ENCODE measurements around the gene WDR73.

WDR73 gene

DNA sequence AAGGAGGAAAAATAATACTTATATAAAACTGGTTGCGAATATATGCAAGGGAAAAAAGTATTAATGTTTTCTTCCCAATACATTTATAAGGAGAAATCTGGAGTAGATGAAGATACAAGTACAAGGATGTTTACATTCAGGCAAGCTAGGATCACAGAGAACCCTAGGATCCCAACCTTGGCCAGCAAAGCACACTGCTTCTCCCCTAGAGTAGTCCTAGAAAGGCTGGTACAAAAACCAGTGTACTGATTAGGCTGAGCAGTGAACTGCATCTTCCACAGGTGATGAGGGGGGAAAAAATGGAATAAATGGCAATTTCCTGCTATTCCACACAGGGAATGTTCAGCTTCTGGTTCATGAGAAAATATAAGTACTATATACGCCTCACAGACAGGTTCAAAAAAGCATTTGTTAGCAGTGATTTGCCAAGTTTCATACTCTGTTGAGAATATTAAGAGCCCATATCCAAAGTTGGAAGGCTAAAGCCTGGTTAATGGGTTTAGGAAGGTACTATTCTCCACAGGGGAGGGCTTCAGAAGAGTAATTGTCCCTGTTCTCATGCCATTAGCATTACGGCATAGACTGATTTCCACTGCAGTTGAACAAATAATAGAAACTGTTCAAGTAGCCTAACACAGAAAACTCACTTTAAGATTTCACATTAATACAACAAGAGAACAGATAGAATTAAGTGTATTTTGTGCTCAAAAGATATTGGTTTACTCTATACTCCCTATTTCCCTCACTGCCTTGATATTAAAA lies 14.3 kb upstream of the WDR73 start:
- H3K4me3 ChIP-seq (ENCODE audit: low read depth, low read length) = no peak overlapping the region
- no peak for TF ChIP-seq CTCF (IDR thresholded peaks at IDR 0.05; ENCODE audit: borderline replicate concordance, insufficient read depth, low read depth, low read length)

DNA sequence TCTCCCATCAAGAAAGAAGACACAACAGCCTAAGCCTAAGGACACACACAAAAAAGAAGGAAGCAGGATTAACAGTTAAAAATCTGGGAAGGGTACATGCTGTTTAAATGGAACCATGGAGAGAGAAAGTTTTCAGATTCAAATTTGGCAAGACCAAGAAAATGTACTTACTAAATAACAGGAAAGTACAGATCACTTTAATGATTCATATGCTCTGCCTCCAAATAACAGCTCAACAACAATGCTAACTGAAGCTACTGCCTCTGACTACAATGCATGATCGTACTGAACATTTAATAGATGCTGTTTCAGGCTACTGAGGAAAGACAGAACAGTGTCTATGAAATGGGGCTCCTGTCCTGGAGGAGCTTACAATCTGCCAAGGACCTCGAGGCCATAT lies 12.3 kb upstream of the WDR73 start:
- no peak overlapping the region for H3K4me3 ChIP-seq (ENCODE audit: low read depth, low read length)
- TF ChIP-seq CTCF (IDR thresholded peaks at IDR 0.05; ENCODE audit: borderline replicate concordance, insufficient read depth, low read depth, low read length) = no peak

GRCh38 chr15:84661001-84661400 lies 6.9 kb upstream of the WDR73 start:
- no peak overlapping the region for H3K4me3 ChIP-seq (ENCODE audit: low read depth, low read length)
- no peak for TF ChIP-seq CTCF (IDR thresholded peaks at IDR 0.05; ENCODE audit: borderline replicate concordance, insufficient read depth, low read depth, low read length)

DNA sequence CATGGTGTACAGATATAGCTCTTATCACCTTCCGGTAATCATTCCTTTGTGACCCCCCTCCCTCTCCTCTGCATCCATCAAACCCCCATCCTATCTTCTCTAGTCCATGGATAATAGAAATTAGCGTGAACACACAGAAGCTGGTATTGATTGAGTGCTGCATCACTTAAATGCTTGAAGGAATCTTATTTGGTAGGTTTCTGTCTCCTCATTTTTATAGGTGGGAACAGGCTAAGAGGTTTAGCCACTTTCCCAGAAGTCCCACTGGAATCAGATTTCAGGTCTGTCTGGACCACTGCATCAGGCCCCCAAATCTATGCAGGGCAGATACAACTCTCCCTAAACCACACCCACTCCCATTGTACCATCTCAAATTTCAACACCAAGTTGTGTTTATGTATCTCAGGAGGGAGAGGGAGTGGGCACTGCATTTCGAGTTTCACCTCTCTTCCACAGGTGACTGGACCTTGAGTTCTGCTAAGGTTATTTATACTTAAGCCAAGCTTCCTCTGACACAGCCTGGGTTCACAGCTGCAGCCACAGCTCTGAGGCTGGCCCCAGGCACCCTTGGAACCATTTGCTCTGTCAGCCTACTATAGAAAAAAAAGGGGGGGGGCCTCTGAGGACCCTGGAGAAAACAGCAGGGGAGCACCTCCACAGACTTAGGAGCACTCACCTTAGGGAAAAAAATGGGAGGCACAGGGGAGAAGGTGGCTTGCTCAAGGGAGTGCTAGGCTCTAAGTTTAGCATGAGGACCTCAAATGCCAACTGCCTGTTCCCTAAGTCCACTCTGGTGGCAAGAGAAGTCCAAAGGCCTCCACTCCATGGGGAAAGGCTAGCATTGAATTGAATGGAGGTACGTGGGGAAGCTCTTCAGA lies 6.1 kb upstream of the WDR73 start:
- no peak overlapping the region for H3K4me3 ChIP-seq (ENCODE audit: low read depth, low read length)
- TF ChIP-seq CTCF (IDR thresholded peaks at IDR 0.05; ENCODE audit: borderline replicate concordance, insufficient read depth, low read depth, low read length) = no peak

GRCh38 chr15:84658788-84659411 lies 4.8 kb upstream of the WDR73 start:
- H3K4me3 ChIP-seq (ENCODE audit: low read depth, low read length) = peak overlapping the region; percentile 58

More at GRCh38 chr15:84658788-84659411, 4.8 kb upstream of the WDR73 start:
- no peak for TF ChIP-seq CTCF (IDR thresholded peaks at IDR 0.05; ENCODE audit: borderline replicate concordance, insufficient read depth, low read depth, low read length)

Measured in GM12875 (cell line).